Epithelial cell of esophagus (primary cell): ENCODE measurements around the gene TFB2M.
A peak's percentile ranks its signal among the peaks of the same experiment; 100 is the strongest.
"Not testable (repeated sequence)": the region's sequence is repeated elsewhere in the genome, so short reads cannot be mapped to it uniquely, and the experiment has no call there.

ENCODE experiments used
- DNase-seq: peaks from one replicate; pipeline ENCODE4 v3.0.0; 2010; ENCODE audit warnings: low read depth
- H3K4me3 ChIP-seq: 2 replicates; pipeline ENCODE4 v1.5.1; 2011; ENCODE audit warnings: mild to moderate bottlenecking, low read length, control low read depth
- TF ChIP-seq, protein P1 (sequence below): IDR thresholded peaks from 2 replicates; pipeline ENCODE4 v1.5.1; 2011; ENCODE audit warnings: low read depth, mild to moderate bottlenecking, low read length, control low read depth, inconsistent platforms; ENCODE audit not compliant: insufficient read depth; ENCODE audit errors: missing control alignments

Gene TFB2M

GRCh38 chr1:246591504-246591903 is 25.4 kb upstream of the TFB2M start:
- H3K4me3 ChIP-seq = no peak overlapping the region
- no peak for DNase-seq
- TF ChIP-seq, protein P1, sequence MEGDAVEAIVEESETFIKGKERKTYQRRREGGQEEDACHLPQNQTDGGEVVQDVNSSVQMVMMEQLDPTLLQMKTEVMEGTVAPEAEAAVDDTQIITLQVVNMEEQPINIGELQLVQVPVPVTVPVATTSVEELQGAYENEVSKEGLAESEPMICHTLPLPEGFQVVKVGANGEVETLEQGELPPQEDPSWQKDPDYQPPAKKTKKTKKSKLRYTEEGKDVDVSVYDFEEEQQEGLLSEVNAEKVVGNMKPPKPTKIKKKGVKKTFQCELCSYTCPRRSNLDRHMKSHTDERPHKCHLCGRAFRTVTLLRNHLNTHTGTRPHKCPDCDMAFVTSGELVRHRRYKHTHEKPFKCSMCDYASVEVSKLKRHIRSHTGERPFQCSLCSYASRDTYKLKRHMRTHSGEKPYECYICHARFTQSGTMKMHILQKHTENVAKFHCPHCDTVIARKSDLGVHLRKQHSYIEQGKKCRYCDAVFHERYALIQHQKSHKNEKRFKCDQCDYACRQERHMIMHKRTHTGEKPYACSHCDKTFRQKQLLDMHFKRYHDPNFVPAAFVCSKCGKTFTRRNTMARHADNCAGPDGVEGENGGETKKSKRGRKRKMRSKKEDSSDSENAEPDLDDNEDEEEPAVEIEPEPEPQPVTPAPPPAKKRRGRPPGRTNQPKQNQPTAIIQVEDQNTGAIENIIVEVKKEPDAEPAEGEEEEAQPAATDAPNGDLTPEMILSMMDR = no peak

GRCh38 chr1:246591047-246591446 is 25.0 kb upstream of the TFB2M start:
- no peak overlapping the region for H3K4me3 ChIP-seq
- TF ChIP-seq, protein P1 = no peak
- no peak for DNase-seq

DNA sequence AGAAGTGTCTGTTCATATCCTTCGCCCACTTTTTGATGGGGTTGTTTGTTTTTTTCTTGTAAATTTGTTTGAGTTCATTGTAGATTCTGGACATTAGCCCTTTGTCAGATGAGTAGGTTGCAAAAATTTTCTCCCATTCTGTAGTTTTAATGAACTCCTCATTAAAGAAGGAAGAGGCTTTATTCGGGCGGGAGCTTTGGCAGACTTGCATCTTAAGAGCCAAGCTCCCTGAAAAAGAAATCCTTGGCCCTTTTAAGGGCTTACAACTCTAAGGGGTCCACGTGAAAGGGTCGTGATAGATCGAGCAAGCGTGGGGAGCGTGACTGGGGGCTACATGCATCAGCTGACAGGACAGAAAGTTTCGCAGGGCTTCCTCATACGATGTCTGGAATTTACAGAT is 23.9 kb upstream of the TFB2M start:
- H3K4me3 ChIP-seq, DNase-seq: not testable (repeated sequence)

DNA sequence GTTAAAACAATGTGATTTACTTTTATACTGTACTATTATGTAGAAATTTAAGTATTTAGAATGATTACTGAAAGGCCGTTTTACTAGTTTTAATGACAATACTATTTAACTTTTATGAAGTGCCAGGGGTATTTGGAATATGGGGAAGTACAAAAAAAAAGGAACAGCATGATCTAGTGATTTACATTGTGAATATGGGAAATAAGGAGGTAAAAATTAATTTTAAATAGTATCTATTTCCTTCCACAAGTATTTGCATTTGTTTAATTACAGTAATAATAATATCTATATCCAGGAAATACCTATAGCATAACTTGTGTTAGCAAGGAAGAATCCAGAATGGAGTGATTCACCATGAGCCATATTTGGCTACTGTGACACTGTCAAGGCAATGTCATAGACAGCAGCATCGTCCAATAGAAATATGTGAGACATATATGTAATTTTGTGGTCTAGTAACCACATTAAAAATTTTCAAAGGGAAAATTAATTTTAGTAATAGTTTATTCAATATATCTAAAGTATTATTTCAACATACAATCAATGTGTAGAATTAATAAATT is 22.2 kb upstream of the TFB2M start:
- H3K4me3 ChIP-seq = no peak overlapping the region
- DNase-seq = peak; percentile 85
- TF ChIP-seq, protein P1 = no peak

GRCh38 chr1:246587606-246588005 is 21.5 kb upstream of the TFB2M start:
- peak; percentile 65 for DNase-seq
- TF ChIP-seq, protein P1 = no peak

DNA sequence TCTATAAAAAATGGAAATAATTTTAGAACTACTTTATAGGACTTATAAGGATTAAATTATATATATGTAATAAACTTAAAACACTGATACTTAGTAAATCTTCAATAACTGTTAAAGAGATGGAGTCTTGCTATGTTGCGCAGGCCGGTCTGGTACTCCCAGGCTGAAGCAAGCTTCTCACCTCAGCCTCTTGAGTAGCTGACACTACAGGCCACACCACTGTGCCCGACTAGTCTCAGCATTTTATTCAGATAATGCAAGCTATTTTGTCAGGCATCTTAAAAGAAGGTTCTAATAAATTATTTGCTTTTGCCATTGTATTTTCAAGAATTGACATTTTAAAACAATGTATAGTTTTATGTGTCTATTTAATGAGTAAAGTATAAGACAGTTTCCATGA is 21.0 kb upstream of the TFB2M start:
- TF ChIP-seq, protein P1 = no peak
- no peak overlapping the region for H3K4me3 ChIP-seq
- no peak for DNase-seq

More at GRCh38 chr1:246587606-246588005, 21.5 kb upstream of the TFB2M start:
- no peak overlapping the region for H3K4me3 ChIP-seq

- H3K4me3 ChIP-seq = no peak overlapping the region
- DNase-seq = no peak
- TF ChIP-seq, protein P1 = no peak
Observed at GRCh38 chr1:246583448-246584185, 17.6 kb upstream of the TFB2M start.
